Cardiac muscle cell (in vitro differentiated cells and primary cell): ENCODE results near the gene MINK1. TPM values are rescaled to one million over a fixed set of nuclear protein-coding genes. Genes with fewer than 3 reads are reported as not detected.

Experiments used
- DNase-seq, 2 donors: peaks; one replicate each; pipeline versions ENCODE4 v3.0.0 to v3.0.0-alpha.2; 2010 to 2017; ENCODE audit warnings: low read depth in 1 of 2, low spot score in 1 of 2
- H3K27ac ChIP-seq: fragments of 200-600 bp; sonication (generic); 2 replicates; pipeline ENCODE4 v1.5.1; 2016
- H3K27me3 ChIP-seq: fragments of 200-600 bp; sonication (generic); 2 replicates; pipeline ENCODE4 v1.6.0; 2016; ENCODE audit warnings: control low read depth
- H3K36me3 ChIP-seq: fragments of 200-600 bp; sonication (generic); 2 replicates; pipeline ENCODE4 v1.5.1; 2016; ENCODE audit warnings: control low read depth
- H3K4me1 ChIP-seq: fragments of 200-600 bp; sonication (generic); 2 replicates; pipeline ENCODE4 v1.8.1; 2017; ENCODE audit warnings: low read depth, mild to moderate bottlenecking, mixed run types
- H3K4me3 ChIP-seq: fragments of 200-600 bp; sonication (generic); 2 replicates; pipeline ENCODE4 v1.5.1; 2016; ENCODE audit warnings: mild to moderate bottlenecking
- H3K9me3 ChIP-seq: fragments of 200-600 bp; sonication (generic); 2 replicates; pipeline ENCODE4 v1.5.1; 2017; ENCODE audit warnings: low read depth, mild to moderate bottlenecking, control low read depth
- polyA plus RNA-seq: library from polyadenylated mRNA; unstranded; fragments of >200 nt; fragmentation: Nextera tagmentation; extraction: Ambion mirVana; gene quantifications from 2 replicates; pipeline ENCODE4 v1.2.1, GENCODE V29; 2016
- total RNA-seq: library from RNA; depleted of rRNA; stranded (reverse); fragments of >200 nt; gene quantifications from 2 replicates; pipeline ENCODE4 v1.2.3, GENCODE V29; 2016
- TF ChIP-seq, protein P1 (sequence below): IDR thresholded peaks from 2 replicates; pipeline ENCODE4 v1.5.1; 2012; ENCODE audit warnings: low read depth, mild to moderate bottlenecking, low read length

MINK1 gene
- total and polyA plus RNA-seq, 2 experiments from 2014 or later, result 27.1 to 47.7 TPM

DNA sequence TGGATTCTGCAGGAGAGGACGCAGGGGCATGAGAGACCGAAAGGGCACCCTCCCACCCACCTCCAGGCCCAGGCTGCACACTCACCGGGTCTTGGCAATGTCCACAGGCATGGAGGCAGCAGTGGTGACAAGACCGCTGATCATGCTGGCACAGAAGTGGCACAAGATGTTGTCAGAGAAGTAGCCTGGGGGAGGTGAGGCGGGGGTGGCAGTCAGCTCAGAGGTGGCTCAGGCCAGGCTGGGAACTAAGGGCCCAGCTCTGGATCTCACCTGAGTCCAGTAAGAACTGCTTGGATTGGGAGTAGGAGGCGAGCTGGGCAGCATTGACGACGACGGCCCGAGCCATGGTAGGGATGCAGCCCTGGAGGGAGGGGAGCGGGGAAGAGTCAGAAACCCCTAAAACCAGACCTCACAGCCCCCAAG is 104.9 kb downstream of the MINK1 start:
- Histone ChIP-seq H3K27me3 (no peaks in the 10 kb centered on the region), H3K9me3 (no peaks in the 10 kb centered on the region), H3K27ac (peak overlapping the region; percentile 88), H3K4me1 (peaks cover 16% of the 10 kb centered on the region), H3K36me3 (peaks cover 15% of the 10 kb centered on the region), H3K4me3 (peak overlapping the region; percentile 83)
- DNase-seq, result no peak
- TF ChIP-seq, protein P1, sequence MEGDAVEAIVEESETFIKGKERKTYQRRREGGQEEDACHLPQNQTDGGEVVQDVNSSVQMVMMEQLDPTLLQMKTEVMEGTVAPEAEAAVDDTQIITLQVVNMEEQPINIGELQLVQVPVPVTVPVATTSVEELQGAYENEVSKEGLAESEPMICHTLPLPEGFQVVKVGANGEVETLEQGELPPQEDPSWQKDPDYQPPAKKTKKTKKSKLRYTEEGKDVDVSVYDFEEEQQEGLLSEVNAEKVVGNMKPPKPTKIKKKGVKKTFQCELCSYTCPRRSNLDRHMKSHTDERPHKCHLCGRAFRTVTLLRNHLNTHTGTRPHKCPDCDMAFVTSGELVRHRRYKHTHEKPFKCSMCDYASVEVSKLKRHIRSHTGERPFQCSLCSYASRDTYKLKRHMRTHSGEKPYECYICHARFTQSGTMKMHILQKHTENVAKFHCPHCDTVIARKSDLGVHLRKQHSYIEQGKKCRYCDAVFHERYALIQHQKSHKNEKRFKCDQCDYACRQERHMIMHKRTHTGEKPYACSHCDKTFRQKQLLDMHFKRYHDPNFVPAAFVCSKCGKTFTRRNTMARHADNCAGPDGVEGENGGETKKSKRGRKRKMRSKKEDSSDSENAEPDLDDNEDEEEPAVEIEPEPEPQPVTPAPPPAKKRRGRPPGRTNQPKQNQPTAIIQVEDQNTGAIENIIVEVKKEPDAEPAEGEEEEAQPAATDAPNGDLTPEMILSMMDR, result no peak

DNA sequence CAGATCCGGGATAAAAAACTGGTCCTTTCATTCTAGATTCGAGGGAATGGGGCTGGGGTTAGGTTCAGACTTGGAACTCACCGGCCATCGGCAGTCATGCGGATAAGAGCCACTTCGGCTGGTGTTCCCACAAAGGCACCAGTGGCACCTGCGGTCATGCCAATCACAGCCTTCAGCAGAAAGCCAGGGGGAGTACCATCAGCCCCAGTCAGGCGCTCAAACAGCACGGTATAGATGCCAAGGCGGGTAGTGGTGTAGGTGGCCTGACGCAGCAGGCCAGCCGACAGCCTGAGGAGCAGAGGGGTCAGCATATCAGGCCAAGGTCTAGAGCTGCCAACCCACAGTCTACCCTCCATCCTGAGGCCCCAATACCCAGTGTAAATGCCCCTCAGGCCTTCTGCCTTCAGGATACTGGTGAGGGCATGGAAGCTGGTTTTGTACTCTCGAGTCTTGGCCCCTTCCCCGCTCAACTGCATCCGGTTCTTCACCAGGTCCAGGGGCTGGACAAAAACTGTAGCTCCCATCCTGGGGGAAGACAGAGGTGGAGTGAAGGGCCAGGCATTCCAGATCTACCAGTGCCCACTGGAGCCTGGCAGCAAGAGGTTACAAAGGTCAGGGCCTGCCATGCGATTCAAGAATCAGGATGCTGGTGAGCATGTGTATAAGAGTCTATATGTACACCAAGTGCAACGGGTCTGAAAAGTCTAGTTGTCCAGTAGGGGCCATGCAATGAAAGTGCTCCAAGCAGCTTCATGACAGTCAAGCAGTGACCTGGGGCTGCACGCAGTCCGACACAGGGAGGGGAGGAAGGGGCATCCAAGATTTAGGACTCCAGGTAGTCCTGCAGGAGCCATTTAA is 105.8 kb downstream of the MINK1 start:
- TF ChIP-seq, protein P1, result no peak
- peaks cover 16% of the 10 kb centered on the region for H3K4me1 ChIP-seq
- DNase-seq, result no peak
- no peaks in the 10 kb centered on the region for H3K27me3 ChIP-seq
- peaks cover 19% of the 10 kb centered on the region for H3K36me3 ChIP-seq
- H3K27ac ChIP-seq, result peak overlapping the region; percentile 88
- H3K4me3 ChIP-seq, result peak overlapping the region; percentile 83
- no peaks in the 10 kb centered on the region for H3K9me3 ChIP-seq

DNA sequence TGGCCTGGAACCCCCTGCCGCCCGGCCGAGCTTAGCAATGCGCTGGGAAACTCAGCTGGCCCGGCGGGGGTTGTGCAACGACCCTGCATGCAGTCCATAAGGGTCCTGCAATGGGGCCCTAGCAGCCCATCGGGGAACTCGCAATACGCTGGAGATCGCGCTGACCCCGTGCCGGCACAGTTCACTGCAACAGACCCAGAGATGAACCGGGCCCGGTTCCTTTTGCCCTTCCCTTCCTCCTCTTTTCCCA is 106.3 kb downstream of the MINK1 start:
- peak overlapping the region; percentile 88 for H3K27ac ChIP-seq
- TF ChIP-seq, protein P1, result no peak
- no peaks in the 10 kb centered on the region for H3K9me3 ChIP-seq
- H3K27me3 ChIP-seq, result no peaks in the 10 kb centered on the region
- peaks cover 23% of the 10 kb centered on the region for H3K36me3 ChIP-seq
- H3K4me3 ChIP-seq, result peak overlapping the region; percentile 83
- H3K4me1 ChIP-seq, result peaks cover 16% of the 10 kb centered on the region
- no peak for DNase-seq

DNA sequence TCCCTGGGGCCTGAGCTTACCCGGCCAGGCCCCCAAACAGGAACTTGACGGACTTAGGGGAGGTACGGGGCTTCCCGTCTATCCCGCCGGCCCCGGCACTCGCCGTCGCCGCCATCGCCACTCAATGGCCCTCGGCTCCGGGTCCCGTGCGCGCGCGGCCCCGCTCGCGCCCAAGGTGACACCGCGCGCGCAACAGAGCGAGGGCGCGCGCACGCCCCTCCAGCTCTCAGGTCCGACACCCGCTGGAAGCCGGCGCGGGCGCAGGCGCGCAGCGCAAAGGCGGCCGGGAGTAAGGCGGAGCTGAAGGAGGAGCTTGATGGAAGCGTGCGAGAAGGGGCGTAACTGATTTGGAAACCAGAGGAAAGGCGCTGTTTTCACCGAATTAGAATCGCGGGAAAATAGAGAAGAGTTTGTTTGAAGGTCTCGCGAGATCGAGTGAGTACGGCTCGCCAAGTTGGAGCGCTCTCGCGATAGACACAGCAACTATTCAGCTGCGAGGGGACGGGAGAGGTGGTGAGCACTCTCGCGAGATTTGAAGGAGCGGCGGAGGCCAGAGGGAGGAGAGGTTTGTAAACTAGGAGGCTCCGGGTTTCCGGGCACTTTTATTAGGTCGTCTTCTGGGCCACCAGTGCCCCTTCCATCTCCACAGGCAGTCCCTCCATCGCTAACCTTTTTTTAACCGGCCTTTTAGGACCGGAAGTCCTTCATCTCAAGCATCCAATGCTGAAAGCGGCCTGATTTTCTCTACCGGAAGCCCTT is 106.8 kb downstream of the MINK1 start, which contains the start of the genes RNF167 and SLC25A11:
TSS of gene RNF167 (plus strand) at position 473 of the 759 bp plus-strand sequence. CDS start 642 bp downstream, outside the sequence.
TSS of gene SLC25A11 (minus strand) at position 251 of the 759 bp plus-strand sequence. CDS start at position 115, 136 bp downstream.
- peak; percentile 99 to 100 for DNase-seq
- peak within 1 kb of the TSS; percentile 88 for H3K27ac ChIP-seq
- H3K4me3 ChIP-seq, result peak within 1 kb of the TSS; percentile 83
- H3K4me1 ChIP-seq, result peaks cover 16% of the 10 kb centered on the region
- no peaks in the 10 kb centered on the region for H3K9me3 ChIP-seq
- no peaks in the 10 kb centered on the region for H3K27me3 ChIP-seq
- H3K36me3 ChIP-seq, result peaks cover 28% of the 10 kb centered on the region
- TF ChIP-seq, protein P1, result no peak

DNA sequence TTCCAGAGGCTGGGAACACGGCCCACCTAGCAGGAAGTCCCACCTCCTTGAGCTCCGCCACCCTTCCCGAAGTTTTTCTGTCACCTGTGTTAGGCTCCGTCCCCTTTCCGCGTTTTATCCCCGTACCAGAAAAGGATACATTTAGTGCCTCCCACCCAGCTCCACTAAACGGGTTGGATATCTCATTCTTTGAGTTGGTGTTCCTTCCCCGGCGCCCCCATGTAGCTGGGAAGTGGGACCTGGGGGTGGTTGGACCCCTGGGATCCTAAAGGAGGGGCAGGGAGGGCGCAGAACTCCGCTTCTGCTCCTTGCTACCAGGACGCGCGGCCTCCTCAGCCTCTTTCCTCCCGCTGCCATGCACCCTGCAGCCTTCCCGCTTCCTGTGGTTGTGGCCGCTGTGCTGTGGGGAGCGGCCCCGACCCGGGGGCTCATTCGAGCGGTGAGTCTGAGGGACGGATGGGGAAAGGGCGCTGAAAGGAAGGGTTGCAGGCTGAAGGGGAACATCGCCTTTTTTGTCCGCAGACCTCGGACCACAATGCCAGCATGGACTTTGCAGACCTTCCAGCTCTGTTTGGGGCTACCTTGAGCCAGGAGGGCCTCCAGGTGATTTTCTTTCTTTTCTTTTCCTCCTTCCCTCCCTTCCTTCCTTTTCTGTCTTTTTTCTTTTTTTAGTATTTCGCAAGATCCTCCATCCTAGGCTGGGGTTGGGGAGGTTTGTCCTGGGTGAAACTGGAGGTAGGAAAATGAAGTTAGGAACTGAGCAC is 107.6 kb downstream of the MINK1 start:
- TF ChIP-seq, protein P1, result no peak
- Histone ChIP-seq H3K36me3 (peaks cover 35% of the 10 kb centered on the region), H3K27me3 (no peaks in the 10 kb centered on the region), H3K27ac (peak overlapping the region; percentile 88), H3K4me1 (peaks cover 16% of the 10 kb centered on the region), H3K4me3 (peak overlapping the region; percentile 83), H3K9me3 (no peaks in the 10 kb centered on the region)
- peak in 1 of 2 donors; percentile 91 for DNase-seq
